GM12878 (cell line): ENCODE data around the gene BEST2. TPM values are rescaled to one million over a fixed set of nuclear protein-coding genes. Genes with fewer than 3 reads are reported as not detected.

ENCODE experiments used
- ATAC-seq: fragments of 200-7000 bp; cut with Tn5 transposase; 3 replicates; pipeline ENCODE4 v1.9.1; 2020; ENCODE audit warnings: mild to moderate bottlenecking, moderate library complexity
- BruUV-seq: library from RNA; stranded (reverse); fragments of 400-500 nt; replicated peaks from 2 replicates; lab custom pipeline; 2021; lab: Mats Ljungman, UMichigan
- CTCF ChIA-PET: fragments of 300-600 bp; sonication (Branson Sonifier 250); formaldehyde crosslinking; extraction: SDS; loops from one replicate; lab custom pipeline; 2021; ENCODE audit warnings: inconsistent platforms; lab: Yijun Ruan, JAX
- POLR2A ChIA-PET: fragments of 350-600 bp; formaldehyde crosslinking; extraction: SDS; loops from one replicate; lab custom pipeline; 2021; ENCODE audit warnings: inconsistent platforms; lab: Charles Lee
- RAD21 ChIA-PET: fragments of 300-600 bp; sonication (Branson Sonifier 250); formaldehyde crosslinking; loops from one replicate; lab custom pipeline; 2023; ENCODE audit warnings: antibody characterized with exemption; ENCODE audit not compliant: unreplicated experiment; lab: Charles Lee
- SMC1A ChIA-PET: fragments of 300-600 bp; sonication (Branson Sonifier 250); formaldehyde crosslinking; loops from one replicate; lab custom pipeline; 2023; ENCODE audit not compliant: unreplicated experiment, uncharacterized antibody; lab: Charles Lee
- DNase-seq: peaks from one replicate; pipeline ENCODE4 v3.0.0-alpha.2; 2011; ENCODE audit warnings: low read depth, low spot score
- FAIRE-seq: peaks from 3 replicates; lab custom pipeline; 2011; peaks lifted over from hg19 to GRCh38; lab: Jason Lieb, UNC
- H2AFZ ChIP-seq: 2 replicates; pipeline ENCODE4 v1.6.0; 2011; ENCODE audit warnings: low read depth, low read length, control low read depth; ENCODE audit not compliant: control insufficient read depth
- H3K27ac ChIP-seq: 2 replicates; pipeline ENCODE4 v1.5.1; 2011; ENCODE audit warnings: control low read depth; ENCODE audit not compliant: control insufficient read depth, insufficient read depth
- H3K27me3 ChIP-seq, 2 experiments: replicated peaks in 1 of 2; 2 replicates each; pipeline versions ENCODE4 v1.6.0 to v1.6.1; 2011; ENCODE audit warnings: low read length in 1 of 2; ENCODE audit not compliant: control insufficient read depth in 2 of 2, insufficient read depth in 2 of 2
- H3K36me3 ChIP-seq, 2 experiments: 2 replicates each; pipeline ENCODE4 v1.5.1; 2011; ENCODE audit warnings: low read length in 1 of 2; ENCODE audit not compliant: control insufficient read depth in 2 of 2, insufficient read depth in 2 of 2
- H3K4me1 ChIP-seq: 2 replicates; pipeline ENCODE4 v1.6.1; 2011; ENCODE audit warnings: mild to moderate bottlenecking, low read length, moderate library complexity, mixed read lengths; ENCODE audit not compliant: control insufficient read depth, insufficient read depth
- H3K4me2 ChIP-seq: 2 replicates; pipeline ENCODE4 v1.6.0; 2011; ENCODE audit warnings: control low read depth; ENCODE audit not compliant: control insufficient read depth, insufficient read depth
- H3K4me3 ChIP-seq: fragments of 200-600 bp; sonication (generic); 2 replicates; pipeline ENCODE4 v1.5.1; 2016
- H3K79me2 ChIP-seq: 2 replicates; pipeline ENCODE4 v1.6.0; 2011; ENCODE audit warnings: low read length; ENCODE audit not compliant: control insufficient read depth, insufficient read depth
- H3K9ac ChIP-seq: 2 replicates; pipeline ENCODE4 v1.8.0; 2011; ENCODE audit warnings: low read length, control low read depth, mixed read lengths; ENCODE audit not compliant: control insufficient read depth, insufficient read depth
- H3K9me3 ChIP-seq: replicated peaks from 3 replicates; pipeline ENCODE4 v1.5.1; 2011; ENCODE audit warnings: mild to moderate bottlenecking, low read length; ENCODE audit not compliant: control insufficient read depth, insufficient read depth
- H4K20me1 ChIP-seq: 2 replicates; pipeline ENCODE4 v1.6.0; 2011; ENCODE audit not compliant: control insufficient read depth, insufficient read depth
- ATF7 ChIP-seq: fragments of 450-650 bp; IDR thresholded peaks from 2 replicates; pipeline ENCODE4 v1.6.1; 2016; ENCODE audit warnings: low read depth, mild to moderate bottlenecking
- BCL11A ChIP-seq: IDR thresholded peaks from 2 replicates; pipeline ENCODE4 v1.6.1; 2011; ENCODE audit warnings: low read depth, low read length
- EP300 ChIP-seq, 2 experiments: fragments of 150-350 bp in 1 of 2; IDR thresholded peaks; 2 replicates each; pipeline ENCODE4 v1.6.1; 2011 to 2012; ENCODE audit warnings: low read depth in 2 of 2, low read length in 2 of 2, borderline replicate concordance in 1 of 2, improper control_type of control experiment in 1 of 2, inconsistent platforms in 1 of 2; ENCODE audit not compliant: control insufficient read depth in 1 of 2
- EZH2 ChIP-seq: IDR thresholded peaks from 2 replicates; pipeline ENCODE4 v1.6.1; 2012; ENCODE audit warnings: low read depth, mild to moderate bottlenecking, control low read depth, inconsistent platforms, low read length, borderline replicate concordance; ENCODE audit not compliant: control insufficient read depth
- HDAC6 ChIP-seq: fragments of 200-600 bp; sonication (generic); IDR thresholded peaks from one replicate; pipeline ENCODE4 v1.8.0; 2017; ENCODE audit warnings: antibody characterized with exemption; ENCODE audit not compliant: unreplicated experiment
- HDGF ChIP-seq: fragments of 450-650 bp; IDR thresholded peaks from 2 replicates; pipeline ENCODE4 v1.6.1; 2016; ENCODE audit warnings: antibody characterized with exemption
- KDM1A ChIP-seq: fragments of 200-600 bp; sonication (generic); IDR thresholded peaks from 2 replicates; pipeline ENCODE4 v1.6.1; 2016; ENCODE audit warnings: borderline replicate concordance
- KLF5 ChIP-seq: fragments of 450-650 bp; IDR thresholded peaks from 2 replicates; pipeline ENCODE4 v1.6.1; 2014; ENCODE audit warnings: mild to moderate bottlenecking; ENCODE audit not compliant: partially characterized antibody
- MAX ChIP-seq: IDR thresholded peaks from 2 replicates; pipeline ENCODE4 v1.6.1; 2012; ENCODE audit warnings: low read depth, low read length, improper control_type of control experiment
- PKNOX1 ChIP-seq: fragments of 450-650 bp; IDR thresholded peaks from 2 replicates; pipeline ENCODE4 v1.6.1; 2016; ENCODE audit warnings: mild to moderate bottlenecking
- PML ChIP-seq: IDR thresholded peaks from 2 replicates; pipeline ENCODE4 v1.6.1; 2012; ENCODE audit warnings: low read length, inconsistent platforms
- RCOR1 ChIP-seq: conservative IDR thresholded peaks from 2 replicates; pipeline ENCODE4 v1.6.1; 2012; ENCODE audit warnings: low read depth, low read length, improper control_type of control experiment
- SMAD5 ChIP-seq: IDR thresholded peaks from 2 replicates; pipeline ENCODE4 v1.6.1; 2016; ENCODE audit warnings: antibody characterized with exemption, low read depth
- SMARCA5 ChIP-seq: fragments of 450-650 bp; IDR thresholded peaks from 2 replicates; pipeline ENCODE4 v1.6.1; 2017; ENCODE audit warnings: mild to moderate bottlenecking
- STAT1 ChIP-seq: fragments of 450-650 bp; conservative IDR thresholded peaks from 2 replicates; pipeline ENCODE4 v1.6.1; 2014; ENCODE audit warnings: antibody characterized with exemption, mild to moderate bottlenecking
- WGBS: methylation state at CpG from one replicate; pipeline ENCODE4 v1.1.6; 2016; ENCODE audit warnings: low lambda C conversion rate; ENCODE audit not compliant: insufficient replicate concordance, insufficient coverage; ENCODE audit errors: missing lambda C conversion rate; 5-methylcytosine and 5-hydroxymethylcytosine counted together
- in situ Hi-C: fragments of 300-500 bp; cut with MboI; formaldehyde crosslinking; loops from 9 replicates; pipeline ENCODE4 v1.14.3; 2018; ENCODE audit warnings: mixed read lengths
- intact Hi-C: fragments of 100-400 bp; cut with micrococcal nuclease; formaldehyde crosslinking; loops from one replicate; pipeline ENCODE4 v1.14.2; 2022; ENCODE audit not compliant: unreplicated experiment
- polyA plus RNA-seq, 11 experiments: library from polyadenylated mRNA; depleted of rRNA in 4 of 11; unstranded in 6 of 11; stranded (reverse) in 5 of 11; fragments of >200 nt; fragmentation: Nextera tagmentation in 4 of 11; fragmentation: Illumina TruSeq in 1 of 11; extraction: Ambion mirVana in 4 of 11; extraction: Trizol in 1 of 11; gene quantifications; 1 replicate in 1 of 11; 2 replicates in 10 of 11; pipeline versions ENCODE4 v1.2.1 to v1.2.3, GENCODE V29; 2011 to 2016; ENCODE audit warnings: inconsistent platforms in 2 of 11, missing spikeins in 2 of 11, low read depth in 1 of 11
- total RNA-seq, 4 experiments: library from RNA; depleted of rRNA in 3 of 4; stranded (reverse); fragments of >200 nt in 3 of 4; fragmentation: Illumina TruSeq in 1 of 4; extraction: Trizol in 1 of 4; gene quantifications; 2 replicates each; pipeline versions ENCODE4 v1.2.1 to v1.2.3, GENCODE V29; 2013 to 2021
- TF ChIP-seq, protein P1 (sequence below): fragments of 450-650 bp; formaldehyde crosslinking; IDR thresholded peaks from 2 replicates; pipeline ENCODE4 v1.5.0; 2022; ENCODE audit warnings: mild to moderate bottlenecking, missing genetic modification characterization
- TF ChIP-seq, protein P2 (sequence below): IDR thresholded peaks from 2 replicates; pipeline ENCODE4 v1.6.1; 2011; ENCODE audit warnings: low read depth, mild to moderate bottlenecking, low read length, moderate library complexity, borderline replicate concordance; ENCODE audit errors: extremely low read depth

Gene BEST2
- total and polyA plus RNA-seq, 10 of the 15 experiments (the other 5 are each of a cell fraction or from before 2014, with no cell fraction given): not detected

- intact Hi-C loops: no loop called here
- peaks cover 8% of the 10 kb centered on the region; the same call in 1 of the 3 replicates for H3K9me3 ChIP-seq
- H3K27ac ChIP-seq: no peak overlapping the region
- CTCF ChIA-PET: interaction anchor here (0.6 to 1.3 kb wide), 6 partner anchors 8 to 226 kb away, joined by 3 to 7 read pairs (median 3); no protein-coding TSS in a partner anchor
- peaks cover 0 to 3% of the 10 kb centered on the region in 2 experiments; a peak in 2 of 4 replicates for H3K36me3 ChIP-seq
- H3K27me3 ChIP-seq: no peaks in the 10 kb centered on the region
- DNase-seq: no peak
- TF ChIP-seq SMAD5 (no peak), PKNOX1 (no peak), PML (no peak), ATF7 (no peak), MAX (no peak), HDAC6 (no peak), EZH2 (no peak), KDM1A (no peak), RCOR1 (no peak), EP300 (IDR thresholded peaks at IDR 0.05; ENCODE audit: borderline replicate concordance in 1 of 2, control insufficient read depth in 1 of 2, low read depth in 2 of 2, low read length in 2 of 2) (no peak), SMARCA5 (no peak), BCL11A (no peak), HDGF (no peak), KLF5 (no peak), STAT1 (no peak)
- TF ChIP-seq, protein P1, sequence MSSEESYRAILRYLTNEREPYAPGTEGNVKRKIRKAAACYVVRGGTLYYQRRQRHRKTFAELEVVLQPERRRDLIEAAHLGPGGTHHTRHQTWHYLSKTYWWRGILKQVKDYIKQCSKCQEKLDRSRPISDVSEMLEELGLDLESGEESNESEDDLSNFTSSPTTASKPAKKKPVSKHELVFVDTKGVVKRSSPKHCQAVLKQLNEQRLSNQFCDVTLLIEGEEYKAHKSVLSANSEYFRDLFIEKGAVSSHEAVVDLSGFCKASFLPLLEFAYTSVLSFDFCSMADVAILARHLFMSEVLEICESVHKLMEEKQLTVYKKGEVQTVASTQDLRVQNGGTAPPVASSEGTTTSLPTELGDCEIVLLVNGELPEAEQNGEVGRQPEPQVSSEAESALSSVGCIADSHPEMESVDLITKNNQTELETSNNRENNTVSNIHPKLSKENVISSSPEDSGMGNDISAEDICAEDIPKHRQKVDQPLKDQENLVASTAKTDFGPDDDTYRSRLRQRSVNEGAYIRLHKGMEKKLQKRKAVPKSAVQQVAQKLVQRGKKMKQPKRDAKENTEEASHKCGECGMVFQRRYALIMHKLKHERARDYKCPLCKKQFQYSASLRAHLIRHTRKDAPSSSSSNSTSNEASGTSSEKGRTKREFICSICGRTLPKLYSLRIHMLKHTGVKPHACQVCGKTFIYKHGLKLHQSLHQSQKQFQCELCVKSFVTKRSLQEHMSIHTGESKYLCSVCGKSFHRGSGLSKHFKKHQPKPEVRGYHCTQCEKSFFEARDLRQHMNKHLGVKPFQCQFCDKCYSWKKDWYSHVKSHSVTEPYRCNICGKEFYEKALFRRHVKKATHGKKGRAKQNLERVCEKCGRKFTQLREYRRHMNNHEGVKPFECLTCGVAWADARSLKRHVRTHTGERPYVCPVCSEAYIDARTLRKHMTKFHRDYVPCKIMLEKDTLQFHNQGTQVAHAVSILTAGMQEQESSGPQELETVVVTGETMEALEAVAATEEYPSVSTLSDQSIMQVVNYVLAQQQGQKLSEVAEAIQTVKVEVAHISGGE: no peak
- TF ChIP-seq, protein P2, sequence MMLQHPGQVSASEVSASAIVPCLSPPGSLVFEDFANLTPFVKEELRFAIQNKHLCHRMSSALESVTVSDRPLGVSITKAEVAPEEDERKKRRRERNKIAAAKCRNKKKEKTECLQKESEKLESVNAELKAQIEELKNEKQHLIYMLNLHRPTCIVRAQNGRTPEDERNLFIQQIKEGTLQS: no peak
- H2AFZ ChIP-seq: no peak overlapping the region
- RAD21 ChIA-PET: interaction anchor here (1.2 kb wide), 1 partner anchor 44 kb away, joined by 4 read pairs; no protein-coding TSS in a partner anchor
- no peaks in the 10 kb centered on the region for H3K4me1 ChIP-seq
- H4K20me1 ChIP-seq: no peaks in the 10 kb centered on the region
- in situ Hi-C loops: no loop called here
- POLR2A ChIA-PET: interaction anchor here (0.6 kb wide), 2 partner anchors 40 to 685 kb away, joined by 5 to 6 read pairs; no protein-coding TSS in a partner anchor
- BruUV-seq: no TSS peak
- H3K4me2 ChIP-seq: no peak overlapping the region
- no peak for ATAC-seq
- FAIRE-seq: no peak
- H3K79me2 ChIP-seq: no peaks in the 10 kb centered on the region
- WGBS: 33% methylated on average over 23 of the region's 23 CpGs
- SMC1A ChIA-PET: no interaction called here
- no peak overlapping the region for H3K4me3 ChIP-seq
- H3K9ac ChIP-seq: no peak overlapping the region
Measured at GRCh38 chr19:12752056-12752781, 628 bp downstream of the BEST2 start.
